HG03060 (cell line): Measurements from ENCODE around the gene OTOA.
"Not testable (repeated sequence)": the region's sequence is repeated elsewhere in the genome, so short reads cannot be mapped to it uniquely, and the experiment has no call there.

Source experiments
- ATAC-seq: cut with Tn5 transposase; IDR thresholded peaks from one replicate; pipeline ENCODE4 v1.9.1; 2021; ENCODE audit warnings: low read depth, moderate number of reproducible peaks; ENCODE audit not compliant: unreplicated experiment

Gene OTOA

DNA sequence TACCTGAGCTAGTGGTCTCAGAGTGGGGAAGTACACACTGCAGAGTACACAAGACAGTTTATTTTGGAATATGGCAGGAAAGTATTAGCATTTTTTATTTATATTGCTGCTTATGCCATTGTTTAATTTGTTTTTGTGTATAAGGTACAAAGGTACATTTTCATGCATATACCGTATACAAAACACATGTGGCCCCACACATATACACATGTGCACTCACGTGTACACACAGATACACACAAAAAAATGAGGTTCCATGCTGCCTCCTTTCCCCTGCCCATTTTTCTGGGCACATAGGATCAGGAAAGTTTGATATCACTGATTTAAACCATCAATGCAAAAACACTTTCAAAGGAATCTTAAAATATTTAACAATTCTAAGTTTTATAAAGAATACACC, 24.3 kb upstream of the OTOA start:
- ATAC-seq = no peak

GRCh38 chr16:21641916-21642315, 21.9 kb upstream of the OTOA start:
- ATAC-seq = no peak

GRCh38 chr16:21642861-21643260, 20.9 kb upstream of the OTOA start:
- ATAC-seq = no peak

- ATAC-seq = no peak
Observed at GRCh38 chr16:21643785-21644184, 20.0 kb upstream of the OTOA start.

DNA sequence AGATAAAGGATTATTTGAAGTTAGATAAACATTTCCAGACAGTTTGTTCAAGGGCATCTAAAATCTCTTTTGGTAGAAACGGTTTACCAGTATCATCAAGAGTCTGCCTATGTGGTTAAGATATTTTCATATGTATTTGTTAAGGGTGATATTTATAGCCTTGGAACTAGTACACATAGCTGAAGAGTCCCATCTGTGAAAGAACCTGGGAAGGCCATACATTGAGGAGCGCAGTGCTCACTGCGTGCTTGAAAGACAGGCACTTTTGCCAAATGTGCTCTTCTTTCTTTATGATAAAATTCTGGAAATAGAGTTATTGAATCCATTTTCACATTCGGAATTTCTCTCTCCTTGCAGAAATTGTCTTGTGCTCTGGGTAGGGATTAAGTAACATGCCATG, 19.1 kb upstream of the OTOA start:
- ATAC-seq = no peak

DNA sequence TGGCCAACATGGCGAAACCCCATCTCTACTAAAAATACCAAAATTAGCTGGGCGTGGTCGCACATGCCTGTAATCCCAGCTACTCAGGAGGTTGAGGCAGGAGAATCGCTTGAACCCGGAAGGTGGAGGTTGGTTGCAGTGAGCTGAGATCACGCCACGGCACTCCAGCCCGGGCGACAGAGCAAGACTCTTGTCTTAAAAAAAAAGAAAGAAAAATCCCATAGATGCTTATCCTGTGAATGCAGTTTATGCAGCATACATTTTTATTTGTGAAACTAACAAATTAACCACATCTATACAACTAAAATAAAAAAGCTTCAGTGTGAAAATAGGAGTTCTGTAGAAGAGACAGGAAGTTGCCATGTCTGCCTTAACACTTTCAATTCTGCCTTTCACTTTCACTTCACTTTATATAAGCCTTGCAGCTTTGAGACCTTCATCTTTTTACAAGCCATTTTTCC, 18.5 kb upstream of the OTOA start:
- peak; percentile 30 for ATAC-seq

- no peak for ATAC-seq
Observed at GRCh38 chr16:21646091-21646490, 17.7 kb upstream of the OTOA start.

- ATAC-seq = peak; percentile 79
Observed at GRCh38 chr16:21646721-21647561, 16.8 kb upstream of the OTOA start.

DNA sequence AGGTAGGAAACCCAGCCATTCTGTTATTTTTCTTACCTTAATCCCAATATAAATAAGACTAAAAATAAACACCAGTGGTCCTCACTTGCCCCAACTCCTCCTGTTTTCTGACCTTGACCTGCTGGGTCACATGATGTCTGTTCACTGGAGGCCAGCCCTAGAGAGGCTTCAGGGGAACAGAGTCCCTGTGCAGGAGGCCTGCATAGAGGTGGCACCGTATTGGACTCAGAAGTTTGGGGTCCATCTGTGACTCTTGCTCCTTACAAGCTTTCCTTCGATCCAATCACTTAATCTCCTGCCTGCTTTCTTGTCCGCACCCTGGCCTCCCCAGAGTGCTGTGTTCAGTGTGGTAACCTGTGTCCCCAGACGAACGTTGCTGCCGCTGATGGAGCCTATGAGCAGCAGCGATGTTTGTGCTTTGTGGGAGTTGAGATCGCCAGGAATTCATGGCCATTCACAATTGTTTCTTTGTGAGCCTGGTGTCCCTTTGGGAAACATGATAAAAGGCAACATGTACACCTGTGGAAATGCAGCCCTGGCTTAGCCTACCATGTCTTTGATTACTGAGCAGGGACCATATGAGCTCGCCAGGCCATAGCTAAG, 16.1 kb upstream of the OTOA start:
- ATAC-seq = peak; percentile 3

DNA sequence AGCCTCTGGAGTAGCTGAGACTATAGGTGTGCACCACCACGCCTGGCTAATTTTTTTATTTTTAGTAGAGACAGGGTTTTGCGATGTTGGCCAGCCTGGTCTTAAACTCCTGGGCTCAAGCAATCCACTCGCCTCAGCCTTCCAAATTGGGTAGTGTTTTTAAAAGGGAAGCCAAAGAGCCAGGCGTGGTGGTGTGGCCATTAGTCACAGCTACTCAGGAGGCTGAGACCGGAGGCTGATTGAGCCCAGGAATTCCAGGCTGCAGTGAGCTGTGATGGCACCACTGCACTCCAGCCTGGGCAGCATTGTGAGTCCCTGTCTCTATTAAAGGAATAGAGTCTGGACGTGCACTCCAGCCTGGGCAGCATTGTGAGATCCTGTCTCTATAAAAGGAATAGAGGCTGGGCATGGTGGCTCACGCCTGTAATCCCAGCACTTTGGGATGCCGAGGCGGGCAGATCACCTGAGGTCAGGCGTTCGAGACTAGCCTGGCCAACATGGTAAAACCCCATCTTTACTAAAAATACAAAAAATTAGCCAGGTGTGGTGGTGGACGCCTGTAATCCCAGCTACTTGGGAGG, 13.9 kb upstream of the OTOA start:
- ATAC-seq = not testable (repeated sequence)

DNA sequence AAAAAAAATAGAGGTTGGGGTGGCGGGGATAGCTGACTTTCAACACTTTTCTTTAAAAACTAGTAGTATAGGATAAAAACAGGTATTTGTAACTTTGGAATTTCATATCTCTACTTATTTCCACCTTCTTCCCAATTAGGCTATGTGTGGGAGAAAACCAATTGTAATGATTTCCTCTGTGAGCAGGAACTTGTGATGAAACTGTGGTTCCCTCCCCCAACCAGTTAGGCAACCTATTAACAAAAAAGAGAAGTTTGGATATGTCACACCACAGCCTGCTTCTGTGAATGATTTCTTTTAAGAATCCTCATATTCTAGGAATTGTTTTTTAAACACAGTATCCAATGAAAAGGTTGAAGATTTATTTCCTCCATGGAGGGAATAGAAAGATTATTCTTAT, 13.2 kb upstream of the OTOA start:
- ATAC-seq = no peak

DNA sequence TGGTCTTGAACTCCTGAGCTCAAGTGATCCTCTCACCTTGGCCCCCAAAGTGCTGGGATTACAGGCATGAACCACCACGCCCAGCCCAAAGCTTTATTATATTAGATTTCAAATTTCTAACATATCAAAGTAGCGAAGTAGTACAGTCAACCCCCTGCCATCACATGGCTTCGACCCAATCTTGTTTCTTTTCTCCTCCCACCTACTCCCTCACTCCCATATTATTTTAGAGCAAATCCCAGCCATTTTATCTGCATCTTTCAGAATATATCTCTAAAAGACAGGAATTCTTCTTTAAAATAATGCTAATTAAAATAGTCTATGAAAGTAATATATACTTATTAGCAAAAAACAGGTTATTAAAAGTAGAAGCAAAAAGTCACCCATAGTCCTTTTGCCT, 12.3 kb upstream of the OTOA start:
- no peak for ATAC-seq

DNA sequence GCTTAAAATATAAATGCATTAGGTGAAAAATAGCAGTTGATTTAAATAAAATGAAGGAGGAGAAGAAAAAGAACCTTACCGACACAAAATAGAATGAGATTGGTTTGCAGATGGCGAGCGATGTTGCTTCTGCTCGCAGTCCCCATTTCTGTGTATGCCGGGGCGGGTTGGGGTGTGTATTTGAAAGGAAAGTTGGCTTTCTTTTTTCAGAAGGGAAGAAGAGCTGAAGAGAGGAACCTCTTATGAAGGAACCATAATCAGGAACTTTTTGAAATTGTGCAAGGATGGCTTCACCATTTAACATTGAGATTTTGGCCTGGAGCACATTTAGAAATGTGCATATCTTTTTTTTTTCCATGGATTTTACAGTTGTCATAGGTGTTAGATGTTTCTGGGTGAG, 11.3 kb upstream of the OTOA start, which contains the start of gene IGSF6:
Gene IGSF6 (minus strand): TSS at position 156 of the 400 bp plus-strand sequence. CDS start 10 bp downstream, at position 146.
- ATAC-seq = no peak

DNA sequence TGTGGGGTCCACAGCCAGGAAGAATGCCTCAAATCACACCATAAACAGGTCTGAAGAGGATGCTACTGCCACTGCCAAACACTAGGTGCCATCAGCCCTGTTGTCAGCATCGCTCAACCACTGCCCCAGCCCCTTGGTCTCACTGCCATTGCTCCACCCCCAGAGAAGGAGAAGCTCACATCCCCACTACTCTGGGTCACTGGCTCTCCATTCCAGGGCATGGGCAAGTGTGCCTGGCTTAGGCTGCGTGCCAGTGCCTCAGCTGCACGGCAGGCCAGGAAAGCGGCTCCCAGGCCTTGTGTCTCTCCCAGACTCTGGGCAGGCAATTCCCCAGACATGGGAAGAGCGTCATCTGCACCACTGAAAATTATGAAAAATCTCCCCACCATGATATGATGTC, 10.2 kb upstream of the OTOA start:
- ATAC-seq = no peak

GRCh38 chr16:21654466-21654865, 9.3 kb upstream of the OTOA start:
- ATAC-seq = no peak

GRCh38 chr16:21654881-21655280, 8.9 kb upstream of the OTOA start:
- no peak for ATAC-seq

- no peak for ATAC-seq
Observed at GRCh38 chr16:21656795-21657768, 6.7 kb upstream of the OTOA start.

DNA sequence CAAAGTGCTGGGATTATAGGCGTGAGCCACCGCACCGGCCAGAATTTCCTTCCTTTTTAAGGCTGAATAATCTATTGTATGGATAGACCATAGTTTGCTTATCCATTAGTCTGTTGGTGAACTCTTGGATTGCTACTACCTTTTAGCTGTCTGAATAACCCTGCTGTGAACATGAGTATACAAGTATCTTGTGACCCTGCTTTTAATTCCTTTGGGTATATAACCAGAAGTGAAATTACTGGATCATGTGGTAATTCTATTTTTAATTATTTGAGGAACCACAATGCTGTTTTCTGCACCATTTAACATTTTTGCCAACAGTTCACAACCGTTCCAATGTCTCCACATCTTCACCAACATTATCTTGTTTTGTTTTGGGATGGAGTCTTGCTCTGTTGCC, 4.6 kb upstream of the OTOA start:
- ATAC-seq = no peak

GRCh38 chr16:21664801-21665492, 1.2 kb downstream of the OTOA start:
- ATAC-seq = no peak

GRCh38 chr16:21666772-21667171, 3.0 kb downstream of the OTOA start:
- ATAC-seq = no peak
